Liver (tissue), 9 donors: ENCODE results near the gene DBN1. TPM values are rescaled to one million over a fixed set of nuclear protein-coding genes. Genes with fewer than 3 reads are reported as not detected.
"Not testable (repeated sequence)": the region's sequence is repeated elsewhere in the genome, so short reads cannot be mapped to it uniquely, and the experiment has no call there.

Source experiments
- DNase-seq: peaks from one replicate; pipeline ENCODE4 v3.0.0-alpha.2; 2017; ENCODE audit warnings: low spot score
- H3K27ac ChIP-seq, 2 donors: one replicate each; pipeline ENCODE4 v1.7.0; 2013; ENCODE audit warnings: inconsistent platforms in 2 of 2, low read length in 2 of 2, control low read depth in 1 of 2, low read depth in 1 of 2, mild to moderate bottlenecking in 1 of 2
- H3K27me3 ChIP-seq, 4 donors: one replicate each; pipeline versions ENCODE4 v1.6.1 to v1.7.0; 2013; ENCODE audit warnings: low read length in 3 of 4, inconsistent platforms in 1 of 4, mild to moderate bottlenecking in 1 of 4, moderate library complexity in 1 of 4; ENCODE audit not compliant: control insufficient read depth in 4 of 4, insufficient read depth in 4 of 4
- H3K36me3 ChIP-seq, 4 donors: one replicate each; pipeline versions ENCODE4 v1.6.1 to v1.7.0; 2013; ENCODE audit warnings: low read length in 3 of 4, mild to moderate bottlenecking in 3 of 4, low read depth in 1 of 4, moderate library complexity in 1 of 4; ENCODE audit not compliant: control insufficient read depth in 4 of 4, insufficient read depth in 3 of 4
- H3K4me1 ChIP-seq, 4 donors: one replicate each; pipeline versions ENCODE4 v1.6.1 to v1.7.0; 2013; ENCODE audit warnings: low read length in 3 of 4, mild to moderate bottlenecking in 3 of 4, moderate library complexity in 1 of 4; ENCODE audit not compliant: control insufficient read depth in 4 of 4, insufficient read depth in 4 of 4
- H3K4me3 ChIP-seq, 3 donors: one replicate each; pipeline versions ENCODE4 v1.6.1 to v1.7.0; 2013; ENCODE audit warnings: low read length in 3 of 3, control low read depth in 1 of 3, low read depth in 1 of 3, mild to moderate bottlenecking in 1 of 3
- H3K9ac ChIP-seq, 2 donors: one replicate each; pipeline ENCODE4 v1.7.0; 2013; ENCODE audit warnings: low read length in 2 of 2, mild to moderate bottlenecking in 2 of 2, moderate library complexity in 2 of 2, control low read depth in 1 of 2, low read depth in 1 of 2
- H3K9me3 ChIP-seq, 4 donors: one replicate each; pipeline versions ENCODE4 v1.6.1 to v1.7.0; 2013; ENCODE audit warnings: low read length in 3 of 4; ENCODE audit not compliant: control insufficient read depth in 4 of 4
- FOXA1 ChIP-seq: IDR thresholded peaks from 2 replicates; pipeline ENCODE4 v1.6.1; 2016; ENCODE audit warnings: antibody characterized with exemption
- FOXA2 ChIP-seq: IDR thresholded peaks from 2 replicates; pipeline ENCODE4 v1.6.1; 2016; ENCODE audit warnings: antibody characterized with exemption
- GABPA ChIP-seq, 2 donors: IDR thresholded peaks in 1 of 2; conservative IDR thresholded peaks in 1 of 2; 2 replicates each; pipeline ENCODE4 v1.6.1; 2016; ENCODE audit warnings: antibody characterized with exemption in 2 of 2, mild to moderate bottlenecking in 1 of 2, moderate library complexity in 1 of 2
- HNF4A ChIP-seq, 2 donors: conservative IDR thresholded peaks; 2 replicates each; pipeline ENCODE4 v1.6.1; 2016; ENCODE audit warnings: antibody characterized with exemption in 2 of 2, mild to moderate bottlenecking in 2 of 2
- HNF4G ChIP-seq: IDR thresholded peaks from 2 replicates; pipeline ENCODE4 v1.6.1; 2016; ENCODE audit warnings: antibody characterized with exemption
- NR2F2 ChIP-seq: IDR thresholded peaks from 2 replicates; pipeline ENCODE4 v1.6.1; 2016; ENCODE audit warnings: antibody characterized with exemption
- RAD21 ChIP-seq, 2 donors: IDR thresholded peaks; 2 replicates each; pipeline ENCODE4 v1.6.1; 2016; ENCODE audit warnings: antibody characterized with exemption in 2 of 2, mild to moderate bottlenecking in 2 of 2
- RXRA ChIP-seq, 2 donors: IDR thresholded peaks; 2 replicates each; pipeline ENCODE4 v1.6.1; 2017 to 2018; ENCODE audit warnings: antibody characterized with exemption in 2 of 2, mild to moderate bottlenecking in 1 of 2
- SP1 ChIP-seq: IDR thresholded peaks from 2 replicates; pipeline ENCODE4 v1.6.1; 2018; ENCODE audit warnings: antibody characterized with exemption, mild to moderate bottlenecking
- TAF1 ChIP-seq: conservative IDR thresholded peaks from 2 replicates; pipeline ENCODE4 v1.6.1; 2016; ENCODE audit warnings: antibody characterized with exemption, mild to moderate bottlenecking
- YY1 ChIP-seq: IDR thresholded peaks from 2 replicates; pipeline ENCODE4 v1.6.1; 2016; ENCODE audit warnings: antibody characterized with exemption, mild to moderate bottlenecking
- WGBS: extraction: QIAGEN DNeasy Blood & Tissue Kit; methylation state at CpG from one replicate; pipeline ENCODE4 v1.1.7; 2013; 5-methylcytosine and 5-hydroxymethylcytosine counted together
- polyA plus RNA-seq, 2 donors: library from polyadenylated mRNA; stranded (reverse) in 1 of 2; unstranded in 1 of 2; fragments of 200-250 nt in 1 of 2; fragments of >200 nt in 1 of 2; fragmentation: Nextera tagmentation in 1 of 2; extraction: Ambion mirVana in 1 of 2; gene quantifications; one replicate each; pipeline versions ENCODE4 v1.2.1 to v1.2.3, GENCODE V29; 2013 to 2015
- total RNA-seq, 2 donors: library from RNA; depleted of rRNA; stranded (reverse); fragments of >200 nt; gene quantifications; one replicate each; pipeline ENCODE4 v1.2.3, GENCODE V29; 2014
- TF ChIP-seq, protein P1 (sequence below): IDR thresholded peaks from 2 replicates; pipeline ENCODE4 v1.6.1; 2016; ENCODE audit warnings: antibody characterized with exemption
- TF ChIP-seq, protein P2 (sequence below): fragments of 150-350 bp; IDR thresholded peaks from 2 replicates; pipeline ENCODE4 v1.5.1; 2017; ENCODE audit warnings: improper control_type of control experiment, low read depth, low read length; ENCODE audit not compliant: missing input control
- TF ChIP-seq, protein P3 (sequence below): IDR thresholded peaks from 2 replicates; pipeline ENCODE4 v1.6.1; 2016; ENCODE audit warnings: antibody characterized with exemption
- donor health status: healthy.
- donor health status: healthy.
- donor health status: healthy.
- donor health status: healthy.
- donor health status: healthy.

Gene DBN1
- total and polyA plus RNA-seq, 4 donors = 1.5 to 4.9 (median 2.0) TPM

DNA sequence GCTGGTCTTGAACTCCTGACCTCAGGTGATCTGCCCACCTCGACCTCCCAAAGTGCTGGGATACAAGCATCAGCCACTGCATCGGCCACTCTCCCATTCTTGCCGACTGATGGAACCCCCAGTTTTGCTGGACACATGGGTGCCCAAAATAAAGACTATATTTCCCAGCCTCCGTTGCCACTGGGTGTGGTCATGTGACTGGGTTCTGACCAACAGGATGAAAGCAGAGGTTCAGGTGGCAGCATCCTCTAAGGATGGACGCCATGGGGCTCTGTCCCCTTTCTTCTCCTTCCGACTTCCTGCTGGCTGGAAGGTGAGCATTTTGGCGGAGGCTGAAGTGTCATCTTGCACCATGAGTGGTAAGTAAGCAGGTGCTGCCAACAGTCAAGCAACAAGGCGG is 13.7 kb upstream of the DBN1 start:
- no peaks in the 10 kb centered on the region for H3K27me3 ChIP-seq
- H3K4me3 ChIP-seq = no peak overlapping the region
- no peak for DNase-seq
- H3K36me3 ChIP-seq = peaks cover 0 to 4% (median under 1%) of the 10 kb centered on the region in 4 donors
- H3K9ac ChIP-seq = no peak overlapping the region
- TF ChIP-seq RAD21 (IDR thresholded peaks at IDR 0.05) (no peak), GABPA (IDR thresholded peaks at IDR 0.05 in 1 of 2, conservative IDR thresholded peaks at IDR 0.05 in 1 of 2) (no peak), TAF1 (no peak), HNF4A (conservative IDR thresholded peaks at IDR 0.05) (no peak)
- TF ChIP-seq, protein P1, sequence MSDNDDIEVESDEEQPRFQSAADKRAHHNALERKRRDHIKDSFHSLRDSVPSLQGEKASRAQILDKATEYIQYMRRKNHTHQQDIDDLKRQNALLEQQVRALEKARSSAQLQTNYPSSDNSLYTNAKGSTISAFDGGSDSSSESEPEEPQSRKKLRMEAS = no peak
- WGBS = 92% methylated on average over 8 of the region's 8 CpGs
- H3K27ac ChIP-seq = no peak overlapping the region
- H3K9me3 ChIP-seq = no peaks in the 10 kb centered on the region
- H3K4me1 ChIP-seq = no peaks in the 10 kb centered on the region

DNA sequence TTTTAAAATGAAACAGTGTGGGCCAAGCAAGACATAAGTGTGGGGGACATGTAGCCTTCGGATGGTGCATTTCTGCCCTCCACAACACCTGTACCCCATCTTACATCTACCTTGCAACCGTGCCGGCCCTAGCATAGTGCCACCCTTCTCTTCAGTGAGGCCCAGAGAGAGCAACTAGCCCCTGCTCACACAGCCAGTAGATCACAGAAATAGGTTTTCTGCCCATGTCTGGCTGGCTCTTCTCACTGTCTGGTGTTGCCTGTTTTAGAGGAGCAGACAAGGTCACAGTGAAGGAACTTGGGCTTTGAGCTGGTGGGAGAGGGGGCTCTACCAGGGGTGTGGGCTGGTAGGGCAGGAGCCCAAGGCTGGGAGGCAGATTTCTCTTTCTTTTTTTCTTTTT is 12.8 kb upstream of the DBN1 start:
- peaks cover 0 to 4% (median under 1%) of the 10 kb centered on the region in 4 donors for H3K36me3 ChIP-seq
- no peak overlapping the region for H3K27ac ChIP-seq
- H3K9me3 ChIP-seq = no peaks in the 10 kb centered on the region
- no peaks in the 10 kb centered on the region for H3K27me3 ChIP-seq
- no peaks in the 10 kb centered on the region for H3K4me1 ChIP-seq
- no peak overlapping the region for H3K4me3 ChIP-seq
- no peak overlapping the region for H3K9ac ChIP-seq
- no peak for TF ChIP-seq NR2F2
- no peak for TF ChIP-seq TAF1
- TF ChIP-seq, protein P2, sequence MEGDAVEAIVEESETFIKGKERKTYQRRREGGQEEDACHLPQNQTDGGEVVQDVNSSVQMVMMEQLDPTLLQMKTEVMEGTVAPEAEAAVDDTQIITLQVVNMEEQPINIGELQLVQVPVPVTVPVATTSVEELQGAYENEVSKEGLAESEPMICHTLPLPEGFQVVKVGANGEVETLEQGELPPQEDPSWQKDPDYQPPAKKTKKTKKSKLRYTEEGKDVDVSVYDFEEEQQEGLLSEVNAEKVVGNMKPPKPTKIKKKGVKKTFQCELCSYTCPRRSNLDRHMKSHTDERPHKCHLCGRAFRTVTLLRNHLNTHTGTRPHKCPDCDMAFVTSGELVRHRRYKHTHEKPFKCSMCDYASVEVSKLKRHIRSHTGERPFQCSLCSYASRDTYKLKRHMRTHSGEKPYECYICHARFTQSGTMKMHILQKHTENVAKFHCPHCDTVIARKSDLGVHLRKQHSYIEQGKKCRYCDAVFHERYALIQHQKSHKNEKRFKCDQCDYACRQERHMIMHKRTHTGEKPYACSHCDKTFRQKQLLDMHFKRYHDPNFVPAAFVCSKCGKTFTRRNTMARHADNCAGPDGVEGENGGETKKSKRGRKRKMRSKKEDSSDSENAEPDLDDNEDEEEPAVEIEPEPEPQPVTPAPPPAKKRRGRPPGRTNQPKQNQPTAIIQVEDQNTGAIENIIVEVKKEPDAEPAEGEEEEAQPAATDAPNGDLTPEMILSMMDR = no peak
- TF ChIP-seq, protein P3, sequence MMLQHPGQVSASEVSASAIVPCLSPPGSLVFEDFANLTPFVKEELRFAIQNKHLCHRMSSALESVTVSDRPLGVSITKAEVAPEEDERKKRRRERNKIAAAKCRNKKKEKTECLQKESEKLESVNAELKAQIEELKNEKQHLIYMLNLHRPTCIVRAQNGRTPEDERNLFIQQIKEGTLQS = no peak
- TF ChIP-seq FOXA2 = no peak
- TF ChIP-seq, protein P1 = no peak
- 97% methylated on average over 3 of the region's 3 CpGs for WGBS
- no peak for DNase-seq

GRCh38 chr5:177485753-177486152 is 12.3 kb upstream of the DBN1 start:
- H3K9me3 ChIP-seq, H3K27me3 ChIP-seq, H3K4me1 ChIP-seq, DNase-seq, H3K4me3 ChIP-seq, H3K27ac ChIP-seq, H3K9ac ChIP-seq, H3K36me3 ChIP-seq: not testable (repeated sequence)
- WGBS = 97% methylated on average over 3 of the region's 3 CpGs

GRCh38 chr5:177484902-177485549 is 11.6 kb upstream of the DBN1 start:
- Histone ChIP-seq H3K27me3 (no peaks in the 10 kb centered on the region), H3K9ac (no peak overlapping the region), H3K4me1 (peaks cover 0 to 4% (median 2%) of the 10 kb centered on the region in 4 donors), H3K36me3 (peaks cover 0 to 4% (median under 1%) of the 10 kb centered on the region in 4 donors), H3K27ac (no peak overlapping the region), H3K4me3 (no peak overlapping the region), H3K9me3 (no peaks in the 10 kb centered on the region)
- WGBS = 83% methylated on average over 13 of the region's 13 CpGs
- TF ChIP-seq RXRA (IDR thresholded peaks at IDR 0.05) (no peak), TAF1 (no peak), YY1 (no peak), NR2F2 (no peak), FOXA2 (no peak), FOXA1 (no peak), HNF4G (no peak), SP1 (no peak)
- TF ChIP-seq, protein P3 = no peak
- TF ChIP-seq, protein P2 = no peak
- DNase-seq = no peak
